ENCODE data around the gene KLHL29.

GRCh38 chr2:23578964-23579671 is 194.1 kb downstream of the KLHL29 start:
- TF ChIP-seq, protein P1, sequence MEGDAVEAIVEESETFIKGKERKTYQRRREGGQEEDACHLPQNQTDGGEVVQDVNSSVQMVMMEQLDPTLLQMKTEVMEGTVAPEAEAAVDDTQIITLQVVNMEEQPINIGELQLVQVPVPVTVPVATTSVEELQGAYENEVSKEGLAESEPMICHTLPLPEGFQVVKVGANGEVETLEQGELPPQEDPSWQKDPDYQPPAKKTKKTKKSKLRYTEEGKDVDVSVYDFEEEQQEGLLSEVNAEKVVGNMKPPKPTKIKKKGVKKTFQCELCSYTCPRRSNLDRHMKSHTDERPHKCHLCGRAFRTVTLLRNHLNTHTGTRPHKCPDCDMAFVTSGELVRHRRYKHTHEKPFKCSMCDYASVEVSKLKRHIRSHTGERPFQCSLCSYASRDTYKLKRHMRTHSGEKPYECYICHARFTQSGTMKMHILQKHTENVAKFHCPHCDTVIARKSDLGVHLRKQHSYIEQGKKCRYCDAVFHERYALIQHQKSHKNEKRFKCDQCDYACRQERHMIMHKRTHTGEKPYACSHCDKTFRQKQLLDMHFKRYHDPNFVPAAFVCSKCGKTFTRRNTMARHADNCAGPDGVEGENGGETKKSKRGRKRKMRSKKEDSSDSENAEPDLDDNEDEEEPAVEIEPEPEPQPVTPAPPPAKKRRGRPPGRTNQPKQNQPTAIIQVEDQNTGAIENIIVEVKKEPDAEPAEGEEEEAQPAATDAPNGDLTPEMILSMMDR (IDR thresholded peaks at IDR 0.05): no peak
- no peak for TF ChIP-seq USF1 (IDR thresholded peaks at IDR 0.05; ENCODE audit: borderline replicate concordance, low read depth)
- no peak for TF ChIP-seq FOXM1 (IDR thresholded peaks at IDR 0.05; ENCODE audit: low read depth)
- TF ChIP-seq POLR2AphosphoS5 (IDR thresholded peaks at IDR 0.05; ENCODE audit: low read depth, low read length): no peak
- no peak for TF ChIP-seq EZH2phosphoT487 (IDR thresholded peaks at IDR 0.05; ENCODE audit: borderline replicate concordance, low read depth)
- no peak for TF ChIP-seq GATA2 (CRISPR knock-in tag; IDR thresholded peaks at IDR 0.05)
- TF ChIP-seq GABPA (IDR thresholded peaks at IDR 0.05; ENCODE audit: low read depth): no peak
- TF ChIP-seq FOXJ3 (CRISPR knock-in tag; IDR thresholded peaks at IDR 0.05): no peak
- TF ChIP-seq EP300 (IDR thresholded peaks at IDR 0.05; ENCODE audit: borderline replicate concordance in 1 of 2, low read depth in 1 of 2, low read length in 1 of 2): no peak

Measured in SK-N-SH (cell line).